GM19372 (cell line): ENCODE results near the gene AMZ1.
"Not testable (repeated sequence)": the region's sequence is repeated elsewhere in the genome, so short reads cannot be mapped to it uniquely, and the experiment has no call there.

ENCODE experiments used
- ATAC-seq: cut with Tn5 transposase; IDR thresholded peaks from one replicate; pipeline ENCODE4 v1.9.1; 2021; ENCODE audit warnings: mild to moderate bottlenecking, low read depth, moderate library complexity; ENCODE audit not compliant: unreplicated experiment

AMZ1 gene

DNA sequence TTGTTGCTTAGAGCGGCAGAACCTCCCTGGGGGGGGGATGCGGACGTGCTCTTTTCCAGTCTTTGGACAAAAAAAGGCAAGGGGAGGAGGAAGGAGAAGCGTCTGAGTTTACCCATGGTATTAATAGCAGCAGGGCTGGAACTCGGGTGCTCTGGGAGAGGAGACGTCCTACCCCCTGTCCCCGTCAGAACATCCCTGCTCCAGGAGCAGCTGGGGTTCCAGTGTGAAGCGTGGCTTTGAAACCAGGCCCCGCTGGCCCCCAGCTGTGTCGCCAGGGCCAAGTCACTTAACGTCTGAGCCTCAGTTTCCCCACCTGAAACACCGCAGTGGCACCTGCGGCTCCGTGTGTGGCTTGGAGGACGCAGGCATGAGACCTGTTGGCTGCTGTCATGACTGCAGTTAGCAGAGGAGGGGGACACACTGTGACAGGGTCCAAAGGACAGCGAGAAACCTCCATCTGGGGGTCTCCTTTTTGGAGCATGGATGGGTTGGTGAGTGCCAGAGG, 1.4 kb downstream of the AMZ1 start:
- no peak for ATAC-seq

DNA sequence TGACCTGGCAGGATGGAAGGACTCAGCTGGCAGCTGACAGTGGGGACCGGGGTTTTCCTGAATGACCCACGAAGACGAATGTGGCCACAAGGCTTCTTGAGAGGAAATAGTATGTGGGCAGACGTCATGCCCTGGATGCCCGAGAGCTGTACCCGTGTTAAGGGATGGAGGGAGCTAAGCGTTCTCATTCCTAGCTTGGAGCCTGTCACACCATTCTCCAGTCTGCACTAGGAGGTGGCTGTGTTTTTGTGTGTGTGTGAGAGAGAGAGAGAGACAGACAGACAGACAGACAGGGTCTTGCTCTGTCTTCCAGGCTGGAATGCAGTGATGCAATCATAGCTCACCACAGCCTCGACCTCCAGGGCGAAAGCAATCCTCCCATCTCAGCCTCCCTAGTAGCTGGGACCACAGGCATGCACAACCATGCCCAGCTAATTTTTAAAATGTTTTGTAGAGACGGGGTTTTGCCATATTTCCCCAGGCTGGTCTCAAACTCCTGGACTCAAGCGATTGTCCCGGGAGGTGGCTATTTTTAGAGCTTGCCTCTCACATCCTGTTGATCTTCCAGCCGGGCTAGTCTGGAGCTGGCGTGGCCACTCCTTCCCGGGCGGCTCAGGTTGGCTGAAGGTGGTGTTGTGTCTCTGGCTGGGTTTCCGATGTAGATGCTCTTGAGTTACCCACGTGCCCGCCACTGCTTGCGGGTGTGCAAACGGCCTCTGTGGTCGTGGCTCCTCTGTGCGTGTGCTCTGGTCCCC, 2.1 kb downstream of the AMZ1 start:
- ATAC-seq: no peak

DNA sequence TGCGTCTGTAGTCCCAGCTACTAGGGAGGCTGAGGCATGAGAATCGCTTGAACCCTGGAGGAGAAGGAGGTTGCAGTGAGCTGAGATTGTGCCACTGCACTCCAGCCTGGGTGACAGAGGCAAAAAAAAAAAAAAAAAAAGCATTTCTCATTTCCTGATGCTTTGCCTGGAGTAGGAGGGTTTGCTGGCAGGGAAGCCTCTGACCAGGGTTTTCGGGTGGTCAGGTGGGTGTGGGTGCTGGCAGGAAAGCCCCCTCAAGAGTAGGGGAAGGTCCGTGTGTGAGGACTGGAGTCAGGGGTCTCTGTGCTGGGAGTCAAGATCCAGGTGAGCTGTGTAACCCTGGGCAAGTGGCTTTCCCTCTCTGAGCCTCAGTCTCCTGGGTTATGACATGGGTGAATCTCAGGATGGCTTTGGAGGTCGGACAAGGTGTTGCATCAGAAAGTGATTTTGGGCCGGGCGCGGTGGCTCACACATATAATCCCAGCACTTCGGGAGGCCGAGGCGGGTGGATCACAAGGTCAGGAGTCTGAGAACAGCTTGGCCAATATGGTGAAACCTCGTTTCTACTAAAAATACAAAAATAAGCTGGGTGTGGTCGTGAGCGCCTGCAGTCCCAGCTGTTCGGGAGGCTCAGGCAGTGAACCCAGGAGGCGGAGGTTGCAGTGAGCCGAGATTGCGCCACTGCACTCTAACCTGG, 3.2 kb downstream of the AMZ1 start:
- no peak for ATAC-seq

DNA sequence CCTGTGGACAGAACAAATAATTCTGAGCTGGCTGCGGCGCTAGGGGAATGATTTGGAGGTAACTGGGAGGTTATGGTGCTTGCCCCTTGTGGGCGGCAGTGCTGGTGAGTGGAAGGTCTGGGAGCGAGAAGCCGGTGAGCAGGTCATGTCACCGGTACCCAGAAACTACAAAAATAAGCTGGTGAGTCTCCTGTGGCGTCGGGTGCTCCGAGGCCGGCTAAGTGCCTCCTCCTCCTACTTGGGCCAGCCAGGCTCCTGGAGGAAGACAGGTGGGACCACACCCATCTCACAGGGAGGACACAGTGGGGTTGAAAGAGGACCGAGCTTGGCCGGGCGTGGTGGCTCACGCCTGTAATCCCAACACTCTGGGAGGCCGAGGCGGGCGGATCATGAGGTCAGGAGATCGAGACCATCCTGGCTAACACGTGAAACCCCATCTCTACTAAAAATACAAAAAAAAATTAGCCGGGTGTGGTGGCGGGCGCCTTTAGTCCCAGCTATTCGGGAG, 4.0 kb downstream of the AMZ1 start:
- not testable (repeated sequence) for ATAC-seq

DNA sequence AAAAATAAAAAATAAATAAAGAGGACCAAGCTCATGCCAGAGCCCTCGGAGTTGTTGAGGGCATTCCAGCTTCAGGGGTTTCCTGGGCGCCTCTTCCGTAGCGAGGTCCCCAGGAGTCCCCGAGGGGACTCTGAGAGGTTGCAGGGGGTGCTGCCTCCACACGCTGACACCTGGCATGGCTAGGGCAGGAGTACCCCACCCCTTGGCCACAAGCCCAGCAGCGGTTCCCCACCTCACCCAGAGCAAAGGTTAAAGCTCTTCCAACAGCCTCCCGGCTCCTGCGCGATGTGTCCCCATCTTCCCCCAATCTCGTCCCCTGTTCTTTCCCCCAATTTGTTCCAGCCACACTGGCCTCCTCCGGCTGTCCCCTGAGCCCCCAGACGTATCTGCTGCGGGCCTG, 4.5 kb downstream of the AMZ1 start:
- no peak for ATAC-seq

DNA sequence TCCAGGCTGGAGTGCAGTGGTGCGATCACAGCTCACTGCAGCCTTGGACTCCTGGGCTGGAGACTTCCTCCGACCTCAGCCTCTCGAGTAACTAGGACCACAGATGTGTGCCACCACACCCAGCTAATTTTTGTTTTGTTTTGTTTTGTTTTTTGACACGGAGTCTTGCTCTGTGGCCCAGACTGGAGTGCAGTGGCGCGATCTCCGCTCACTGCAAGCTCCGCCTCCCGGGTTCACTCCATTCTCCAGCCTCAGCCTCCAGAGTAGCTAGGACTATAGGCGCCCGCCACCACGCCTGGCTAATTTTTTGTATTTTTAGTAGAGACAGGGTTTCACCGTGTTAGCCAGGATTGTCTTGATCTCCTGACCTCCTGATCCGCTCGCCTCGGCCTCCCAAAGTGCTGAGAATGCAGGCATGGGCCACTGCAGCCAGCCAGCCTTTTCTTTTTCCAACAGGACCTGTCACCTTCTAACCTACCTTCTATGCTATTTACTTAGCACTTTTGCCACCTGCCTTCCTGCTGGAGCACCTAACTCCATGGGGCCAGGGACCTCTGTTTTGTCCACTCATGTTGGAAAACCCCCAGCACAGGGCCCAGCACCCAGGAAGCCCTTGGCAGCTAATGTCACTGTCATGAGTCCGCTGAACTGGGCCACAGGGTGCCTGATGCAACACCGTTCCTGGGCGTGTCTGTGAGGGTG, 5.6 kb downstream of the AMZ1 start:
- not testable (repeated sequence) for ATAC-seq

DNA sequence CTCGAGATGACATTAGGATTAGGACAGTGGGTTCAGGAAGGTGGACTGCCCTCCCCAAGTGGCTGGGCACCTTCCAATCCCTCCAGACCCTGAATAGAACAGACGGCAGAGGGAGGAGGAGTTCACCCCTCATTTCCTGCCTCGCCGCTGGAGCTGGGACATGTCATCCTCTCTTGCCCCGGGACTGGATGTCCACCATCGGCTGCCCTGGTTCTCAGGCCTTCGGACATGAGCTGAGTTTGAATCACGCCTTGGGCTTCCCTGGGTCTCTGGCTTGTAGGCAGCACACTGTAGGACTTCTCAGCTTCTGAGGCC, 6.1 kb downstream of the AMZ1 start:
- not testable (repeated sequence) for ATAC-seq

DNA sequence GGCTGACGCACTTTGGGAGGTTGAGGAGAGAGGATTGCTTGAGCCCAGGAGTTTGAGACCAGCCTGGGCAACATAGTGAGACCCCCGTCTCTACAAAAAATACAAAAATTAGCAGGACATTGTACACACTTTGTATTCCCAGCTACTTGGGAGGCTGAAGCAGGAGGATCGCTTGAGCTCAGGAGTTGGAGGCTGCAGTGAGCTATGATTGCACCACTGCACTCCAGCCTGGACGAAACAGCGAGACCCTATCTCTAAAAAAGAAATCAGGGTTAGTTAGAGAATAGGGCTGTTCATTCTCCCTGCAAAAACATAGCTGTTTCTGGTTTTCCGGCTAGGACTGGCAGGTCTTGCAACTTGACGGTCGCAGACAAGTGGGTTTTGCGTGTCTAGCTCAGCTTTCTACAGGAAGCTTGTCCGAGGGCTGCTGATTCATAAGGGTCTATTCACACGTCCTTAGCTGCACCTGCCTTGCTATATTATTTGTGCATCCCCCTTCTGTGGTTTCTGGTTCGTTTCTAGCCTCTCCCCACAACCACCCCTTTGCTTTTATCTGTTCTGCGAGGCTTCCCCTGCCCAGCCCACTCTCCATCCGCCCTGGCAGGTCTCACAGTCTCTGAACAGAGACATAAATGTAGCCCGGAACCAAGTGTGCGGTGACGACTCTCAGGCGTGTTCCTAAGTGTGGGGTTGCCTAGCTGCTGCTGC, 10.7 kb downstream of the AMZ1 start:
- peak; percentile 93 for ATAC-seq

DNA sequence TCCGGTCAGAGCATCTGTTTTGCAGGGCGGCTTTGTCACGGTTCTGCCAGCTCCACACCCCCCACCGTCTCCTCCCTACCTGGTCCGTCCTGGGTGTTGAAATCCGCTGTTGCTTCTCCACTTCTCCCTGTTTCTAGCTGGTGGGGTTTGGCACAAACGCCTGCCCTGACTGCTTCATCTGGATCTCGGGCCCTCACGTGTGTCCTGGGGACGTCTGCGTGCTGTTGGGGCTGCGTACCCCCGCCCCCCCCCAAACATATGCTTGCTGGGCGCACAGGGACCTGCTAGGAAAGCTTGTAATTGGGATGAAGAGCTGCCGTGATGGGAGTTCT, 11.3 kb downstream of the AMZ1 start:
- no peak for ATAC-seq

DNA sequence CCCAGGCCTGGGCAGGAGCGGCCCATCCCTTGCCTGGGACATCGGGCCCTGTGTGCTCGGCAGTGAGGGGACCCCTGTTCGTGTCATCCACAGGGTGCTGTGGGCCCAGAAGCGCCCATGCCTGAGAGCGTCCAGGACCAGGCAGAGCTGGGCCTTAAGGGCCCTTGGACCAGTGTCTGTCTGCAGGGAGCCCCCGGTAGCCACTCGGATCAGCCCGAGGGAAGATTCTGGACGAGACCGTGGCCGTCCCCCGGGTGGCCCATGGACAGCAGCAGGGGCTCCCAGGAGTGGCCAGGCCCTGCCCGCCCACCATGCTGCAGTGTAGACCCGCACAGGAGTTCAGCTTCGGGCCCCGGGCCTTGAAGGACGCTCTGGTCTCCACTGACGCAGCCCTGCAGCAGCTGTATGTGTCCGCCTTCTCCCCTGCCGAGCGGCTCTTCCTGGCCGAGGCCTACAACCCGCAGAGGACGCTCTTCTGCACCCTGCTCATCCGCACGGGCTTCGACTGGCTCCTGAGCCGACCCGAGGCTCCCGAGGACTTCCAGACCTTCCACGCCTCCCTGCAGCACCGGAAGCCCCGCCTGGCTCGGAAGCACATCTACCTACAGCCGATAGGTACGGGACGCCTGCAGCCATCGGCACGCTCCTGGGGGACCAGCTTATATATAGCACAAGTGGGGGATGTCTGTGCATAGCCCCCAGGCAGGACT, 12.3 kb downstream of the AMZ1 start:
- ATAC-seq: no peak

DNA sequence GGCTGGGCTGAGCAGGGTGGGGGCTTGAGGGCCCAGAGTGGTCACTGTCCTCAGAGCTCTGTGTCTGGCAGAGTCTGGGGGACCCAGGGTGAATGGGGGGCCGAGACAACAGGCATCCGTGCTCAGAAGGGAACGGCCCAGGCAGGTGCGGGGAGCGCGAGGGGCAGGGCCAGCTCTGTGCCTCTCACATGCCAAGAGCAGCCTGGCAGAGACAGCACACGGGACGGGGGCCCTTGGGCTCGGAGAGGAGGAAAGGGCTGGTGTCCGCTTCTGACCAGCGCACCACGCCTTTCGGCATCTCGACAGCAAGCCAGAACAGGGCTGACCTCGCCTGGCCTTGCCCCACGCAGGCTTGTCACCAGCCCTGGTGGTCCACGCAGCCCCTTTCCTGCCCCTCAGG, 13.4 kb downstream of the AMZ1 start:
- ATAC-seq: no peak

DNA sequence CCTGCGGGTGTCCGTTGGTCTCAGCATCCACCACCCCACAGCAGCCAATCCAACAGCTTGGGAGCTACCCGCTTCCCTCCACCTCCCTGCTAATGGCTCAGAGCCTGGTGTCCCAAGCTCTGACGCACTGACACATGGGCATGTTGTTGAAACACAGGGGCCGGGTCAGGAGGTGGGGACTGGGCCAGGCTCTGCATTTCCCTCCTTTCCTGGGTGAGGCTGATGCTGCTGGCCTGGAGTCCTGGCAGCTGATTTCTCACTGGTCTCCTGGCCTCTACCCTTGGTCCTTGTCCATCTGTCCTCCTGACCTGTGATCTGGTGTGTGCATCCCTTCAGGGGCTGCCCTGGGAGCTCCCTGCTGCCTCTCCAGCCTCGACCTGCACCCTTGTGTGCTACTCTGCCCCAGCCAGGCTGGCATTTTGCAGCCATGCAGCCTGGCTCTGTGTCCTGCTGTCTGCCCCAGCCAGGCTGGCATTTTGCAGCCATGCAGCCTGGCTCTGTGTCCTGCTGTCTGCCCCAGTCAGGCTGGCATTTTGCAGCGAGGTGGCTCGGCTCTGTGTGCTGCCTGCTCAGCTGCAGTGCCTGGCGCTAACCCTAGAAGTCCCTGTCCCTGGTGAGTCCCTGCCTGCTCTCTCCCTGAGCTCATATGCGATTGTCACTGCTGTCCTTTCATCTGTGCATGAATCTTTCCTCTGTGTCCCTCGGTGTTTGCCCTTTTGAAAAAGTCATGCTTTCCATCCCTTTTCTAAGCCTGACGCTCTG, 14.0 kb downstream of the AMZ1 start:
- ATAC-seq: no peak

DNA sequence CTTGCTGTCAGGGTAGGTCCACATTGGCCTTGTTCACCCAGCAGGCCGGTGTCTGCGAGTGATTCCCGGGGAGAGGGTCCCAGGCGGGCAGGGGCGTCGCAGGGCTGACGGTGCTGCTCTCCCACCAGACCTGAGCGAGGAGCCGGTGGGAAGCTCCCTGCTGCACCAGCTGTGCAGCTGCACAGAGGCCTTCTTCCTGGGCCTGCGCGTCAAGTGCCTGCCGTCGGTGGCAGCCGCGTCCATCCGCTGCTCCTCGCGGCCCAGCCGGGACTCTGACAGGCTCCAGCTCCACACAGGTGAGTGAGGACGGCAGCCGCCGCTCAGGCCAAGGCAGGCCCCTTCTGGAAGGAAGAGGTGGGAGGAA, 14.6 kb downstream of the AMZ1 start:
- ATAC-seq: no peak

DNA sequence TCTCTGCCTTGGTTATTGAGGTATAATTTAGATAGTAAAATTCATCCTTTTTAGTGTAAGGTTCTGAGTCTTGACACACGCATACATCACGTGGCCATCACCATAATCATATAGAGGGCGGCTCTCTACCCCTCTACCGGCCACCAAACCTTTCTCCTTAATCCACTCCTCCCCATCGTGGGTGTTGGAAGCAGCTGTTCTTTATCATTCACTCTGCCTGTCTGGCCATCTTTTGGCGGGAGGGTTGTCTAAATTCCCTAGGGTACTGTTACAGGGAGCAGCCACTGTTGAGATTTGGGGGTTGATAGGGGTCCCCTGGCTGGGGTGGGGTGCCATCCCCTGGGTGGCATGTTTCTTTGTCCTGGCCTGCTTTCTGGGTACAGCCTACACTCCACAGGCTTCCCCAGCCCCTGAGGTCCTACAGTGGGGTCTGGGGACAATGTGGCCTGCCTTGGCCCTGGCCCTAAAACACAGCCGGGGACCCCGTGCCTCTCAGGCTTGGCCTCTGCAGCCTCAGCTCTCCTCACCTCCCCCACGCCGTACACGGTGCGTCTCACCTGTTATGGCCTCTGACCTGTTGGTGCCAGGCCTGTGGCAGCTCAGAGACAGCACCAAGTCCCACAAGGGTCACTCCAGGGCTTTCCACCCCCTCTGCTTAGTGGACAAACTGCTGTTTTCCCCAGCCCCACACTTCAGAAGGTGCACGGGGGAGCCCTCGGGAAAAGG, 17.5 kb downstream of the AMZ1 start:
- ATAC-seq: no peak

DNA sequence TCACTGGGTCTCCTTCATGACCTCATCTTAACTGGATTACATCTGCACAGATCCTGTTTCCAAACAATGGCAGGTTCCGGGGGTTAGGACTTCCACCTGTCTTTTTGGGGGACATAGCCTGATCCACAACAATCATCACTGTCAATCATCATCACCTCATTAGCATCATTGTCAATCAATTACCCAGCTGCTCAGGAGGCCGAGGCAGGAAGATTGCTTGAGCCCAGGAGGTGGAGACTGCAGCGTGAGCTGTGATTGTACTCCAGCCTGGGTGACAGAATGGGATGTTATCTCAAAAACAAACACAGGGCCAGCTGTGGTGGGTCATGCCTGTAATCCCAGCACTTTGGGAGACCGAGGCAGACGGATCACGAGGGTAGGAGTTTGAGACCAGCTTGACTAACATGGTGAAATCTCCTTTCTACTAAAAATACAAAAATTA, 18.7 kb downstream of the AMZ1 start:
- no peak for ATAC-seq

DNA sequence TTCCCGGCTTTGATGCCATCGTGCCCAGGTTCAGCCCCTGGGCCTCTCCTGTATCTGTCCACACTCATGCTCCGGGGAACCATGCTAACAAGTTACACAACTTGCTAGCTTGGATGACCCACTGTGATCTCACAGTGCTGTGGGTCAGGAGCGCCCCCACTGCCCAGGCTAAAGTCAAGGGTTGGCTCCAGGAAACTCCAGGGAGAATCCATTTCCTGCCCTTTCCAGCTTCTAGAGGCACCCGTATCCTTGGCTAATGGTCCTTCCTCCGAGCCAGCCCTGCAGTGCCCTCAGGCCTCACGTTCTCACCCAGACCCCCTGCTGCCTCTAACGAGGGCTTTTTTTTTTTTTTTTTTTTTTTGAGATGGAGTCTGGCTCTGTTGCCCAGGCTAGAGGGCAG, 19.5 kb downstream of the AMZ1 start:
- ATAC-seq: no peak

DNA sequence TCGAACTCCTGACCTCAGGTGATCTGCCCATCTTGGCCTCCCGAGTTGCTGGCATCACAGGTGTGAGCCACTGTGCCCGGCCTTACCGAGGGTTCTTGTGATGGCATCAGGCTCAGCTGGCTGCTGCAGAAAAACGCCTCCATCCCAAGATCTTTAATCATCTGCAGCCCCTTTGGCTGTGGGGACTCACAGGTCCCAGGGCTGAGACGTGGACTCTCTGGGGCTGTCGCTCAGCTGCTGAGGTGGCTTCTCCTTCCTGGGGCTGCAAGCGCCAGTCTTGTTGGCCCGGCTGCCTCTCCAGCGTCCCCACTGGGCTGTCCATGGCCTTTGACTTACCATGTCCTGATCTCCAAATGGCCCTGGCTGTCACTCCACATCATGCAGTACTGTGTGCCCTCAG, 20.0 kb downstream of the AMZ1 start:
- no peak for ATAC-seq

DNA sequence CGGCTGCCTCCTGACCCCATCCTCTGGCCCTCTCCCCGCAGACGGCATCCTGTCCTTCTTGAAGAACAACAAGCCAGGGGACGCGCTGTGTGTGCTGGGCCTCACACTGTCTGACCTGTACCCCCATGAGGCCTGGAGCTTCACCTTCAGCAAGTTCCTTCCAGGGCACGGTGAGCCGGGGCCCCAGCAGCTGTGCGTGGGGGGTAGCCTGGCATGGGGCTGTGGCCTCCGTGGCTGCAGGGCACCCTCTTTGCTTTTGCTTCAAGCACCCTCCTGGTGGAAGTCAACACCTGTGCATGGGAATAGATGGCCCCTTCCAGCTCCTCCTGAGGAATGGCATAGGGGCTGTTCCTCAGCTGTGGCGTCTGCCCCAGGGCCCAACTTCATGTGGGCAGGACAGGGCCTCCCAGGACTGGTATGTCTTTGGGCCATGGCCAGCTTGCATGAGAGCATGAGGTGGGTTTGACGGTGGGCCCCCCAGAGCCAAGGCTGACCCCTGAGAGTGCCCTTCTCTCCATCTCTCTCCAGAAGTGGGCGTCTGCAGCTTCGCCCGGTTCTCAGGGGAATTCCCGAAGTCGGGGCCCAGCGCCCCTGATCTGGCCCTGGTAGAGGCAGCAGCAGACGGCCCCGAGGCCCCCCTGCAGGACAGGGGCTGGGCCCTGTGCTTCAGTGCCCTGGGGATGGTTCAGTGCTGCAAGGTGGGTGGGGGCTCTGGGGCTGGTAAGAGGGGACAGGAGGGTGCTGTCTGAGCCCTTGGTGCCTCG, 20.7 kb downstream of the AMZ1 start:
- no peak for ATAC-seq
